NCI-H1092 treated with DMSO at 0.1 percent for 48 hours (cell line): ENCODE results near the gene GLRB.
"Not testable (repeated sequence)": the region's sequence is repeated elsewhere in the genome, so short reads cannot be mapped to it uniquely, and the experiment has no call there.

ENCODE experiments used
- DNase-seq: peaks from one replicate; lab custom pipeline; 2025; lab: John Stamatoyannopoulos, UW

GLRB gene

DNA sequence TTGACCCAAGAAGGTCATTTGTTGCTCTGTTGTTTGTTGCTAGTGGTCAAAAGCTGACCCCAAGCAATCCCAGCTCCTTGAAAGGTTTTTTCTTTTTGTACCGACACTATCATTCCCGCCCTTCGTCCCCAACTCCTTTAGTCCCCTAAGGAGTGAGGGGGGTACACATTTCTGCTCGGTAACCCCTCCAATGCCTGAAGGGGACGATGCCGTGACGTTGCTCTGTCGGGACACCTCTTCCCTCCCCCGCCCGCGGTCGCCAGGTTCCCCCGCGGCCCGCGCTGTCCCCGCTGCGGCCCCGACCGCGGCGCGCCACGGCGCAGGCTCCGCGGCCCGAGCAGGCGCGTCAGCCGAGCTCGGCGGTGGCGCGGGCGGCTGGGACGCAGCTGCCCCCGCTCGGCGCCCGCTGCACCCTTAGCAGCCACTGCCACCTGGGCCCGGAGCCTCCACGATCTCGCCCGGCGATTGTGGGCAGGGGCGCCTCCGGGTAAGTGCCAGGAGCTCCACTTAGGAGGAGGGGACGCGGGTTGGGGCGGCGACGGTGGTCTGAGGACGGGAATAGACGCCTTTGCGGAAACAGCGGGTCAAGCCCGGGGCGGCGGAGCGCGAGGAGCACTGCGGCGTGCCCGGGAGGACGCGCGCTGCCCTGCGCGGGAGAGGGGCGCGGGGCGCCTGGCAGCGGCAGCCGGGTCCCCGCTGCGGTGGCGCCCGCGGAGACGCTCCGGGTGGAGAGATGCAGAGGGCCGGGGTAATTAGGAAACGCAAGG, at the start of gene GLRB:
GLRB (plus strand) TSS at position 340 of the 767 bp plus-strand sequence. CDS start 1,875 bp downstream, outside the sequence.
- DNase-seq, result peak; percentile 55

DNA sequence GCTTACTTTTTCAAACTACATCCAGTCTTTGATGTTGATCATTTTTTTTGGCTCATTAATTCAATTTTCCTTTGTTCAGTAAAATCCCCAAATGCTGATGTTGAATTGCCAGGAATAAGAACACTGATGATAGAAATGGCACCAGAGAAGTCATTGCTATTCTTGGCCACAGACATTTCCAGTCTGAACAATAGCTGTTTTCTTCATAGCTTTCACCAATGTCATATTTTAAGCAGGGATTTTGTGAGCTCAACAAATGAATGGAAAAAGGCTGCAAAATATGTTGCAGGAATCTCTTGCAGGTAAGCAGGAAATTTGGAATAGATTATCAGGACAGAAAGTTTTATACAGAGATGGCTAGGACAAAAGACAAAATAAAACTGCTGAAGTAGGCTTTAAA, 40.5 kb upstream of the GLRB start:
- no peak for DNase-seq

DNA sequence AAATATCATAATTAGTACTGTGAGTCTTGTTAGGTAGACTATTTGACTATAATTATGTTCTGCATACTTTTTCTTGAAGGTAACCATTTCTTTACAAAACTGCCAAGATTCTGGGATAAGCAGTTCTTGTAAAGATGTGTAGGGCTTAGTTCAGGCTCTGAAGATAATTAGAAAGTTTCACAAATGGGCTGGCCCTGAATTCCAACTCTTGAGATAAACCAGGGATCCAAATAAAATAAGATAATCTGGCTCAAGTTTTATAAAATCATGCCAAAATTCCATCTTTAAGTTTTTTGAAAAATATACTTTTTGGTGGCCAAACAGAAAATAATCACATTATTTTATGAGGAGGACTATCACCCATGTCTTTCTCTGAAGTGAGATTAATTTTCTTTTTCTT, 35.5 kb upstream of the GLRB start:
- no peak for DNase-seq

DNA sequence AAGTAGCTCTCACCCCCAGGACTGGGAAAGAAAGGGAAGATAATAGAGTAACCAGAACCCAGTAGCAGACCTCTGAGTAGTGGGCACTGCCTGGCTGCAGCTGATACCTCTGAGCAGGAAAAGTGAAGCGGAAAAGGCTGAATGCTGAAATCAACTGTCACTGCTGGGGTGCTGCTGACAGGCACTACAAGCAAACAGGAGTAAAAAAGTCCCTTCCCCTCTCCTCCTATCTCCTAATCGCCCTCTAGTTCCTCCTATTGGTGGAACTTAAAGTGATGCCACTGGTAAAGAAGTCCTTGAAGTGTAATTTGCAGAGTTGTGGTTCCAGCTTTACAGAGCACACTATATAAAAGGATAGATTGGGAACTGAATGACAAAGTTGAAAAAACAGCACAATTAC, 32.8 kb upstream of the GLRB start:
- no peak for DNase-seq

DNA sequence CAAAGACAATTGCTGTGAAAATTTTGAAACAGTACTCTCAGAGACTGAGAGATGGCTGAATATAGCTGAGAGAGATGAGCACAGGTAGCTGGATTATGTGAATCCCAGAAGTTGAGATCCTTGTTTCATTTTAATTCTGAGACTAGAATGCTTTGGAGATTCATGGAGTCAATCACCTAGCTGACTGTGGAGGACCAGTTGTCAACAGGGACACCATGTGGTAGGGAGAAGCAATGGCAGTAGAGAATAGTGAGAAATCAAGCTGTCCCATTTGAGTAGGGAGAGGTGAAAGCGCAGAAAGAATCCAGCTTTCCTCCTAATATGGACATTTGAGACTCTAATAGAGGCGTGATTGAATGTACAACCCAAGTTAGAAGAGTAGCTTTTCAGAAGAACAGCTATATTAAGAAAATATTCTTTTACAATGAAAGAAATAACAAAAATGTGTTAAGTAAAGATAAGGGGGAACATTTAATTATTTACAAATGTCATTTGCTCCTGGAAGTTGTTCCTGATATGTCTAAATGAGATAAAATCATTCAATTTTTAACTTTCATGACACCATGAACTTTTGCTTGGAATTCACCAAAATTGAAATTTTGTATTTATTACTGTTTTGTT, 30.3 kb upstream of the GLRB start:
- peak; percentile 45 for DNase-seq

DNA sequence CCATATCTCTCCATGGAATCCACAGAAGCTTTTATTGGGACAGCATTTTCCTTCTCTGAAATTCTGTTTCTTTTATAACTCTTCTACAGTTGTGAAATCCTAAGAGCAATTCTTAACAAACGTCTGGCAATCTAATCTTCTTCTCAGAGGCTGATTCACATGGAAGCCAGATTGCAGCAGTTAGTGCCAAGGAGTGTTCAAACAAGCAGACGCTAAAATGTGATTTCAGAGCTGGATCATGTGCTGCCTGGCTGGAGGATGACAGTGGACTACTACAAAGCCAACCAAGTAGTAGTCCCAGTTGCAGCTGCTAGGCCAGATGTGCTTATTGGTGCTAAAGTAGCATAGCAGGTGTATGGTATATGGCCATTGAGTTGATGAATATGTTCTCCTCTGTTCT, 27.7 kb upstream of the GLRB start:
- DNase-seq, result no peak

DNA sequence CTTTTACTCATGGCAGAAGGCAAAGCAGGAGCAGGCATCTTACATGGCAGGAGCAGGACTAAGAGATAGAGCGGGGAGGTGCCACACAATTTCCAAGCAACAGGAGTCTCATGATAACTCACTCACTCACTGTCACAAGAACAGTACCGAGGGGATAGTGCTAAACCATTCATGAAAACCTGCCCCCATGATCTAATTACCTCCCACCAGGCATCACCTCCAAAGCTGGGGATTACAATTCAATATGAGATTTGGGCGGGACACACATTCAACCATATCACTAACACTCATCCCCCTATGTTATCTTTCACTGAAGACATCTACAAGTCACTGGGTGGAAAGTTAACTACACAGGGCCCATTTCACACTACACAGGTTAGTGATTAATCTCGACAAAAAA, 25.4 kb upstream of the GLRB start:
- DNase-seq, result no peak

DNA sequence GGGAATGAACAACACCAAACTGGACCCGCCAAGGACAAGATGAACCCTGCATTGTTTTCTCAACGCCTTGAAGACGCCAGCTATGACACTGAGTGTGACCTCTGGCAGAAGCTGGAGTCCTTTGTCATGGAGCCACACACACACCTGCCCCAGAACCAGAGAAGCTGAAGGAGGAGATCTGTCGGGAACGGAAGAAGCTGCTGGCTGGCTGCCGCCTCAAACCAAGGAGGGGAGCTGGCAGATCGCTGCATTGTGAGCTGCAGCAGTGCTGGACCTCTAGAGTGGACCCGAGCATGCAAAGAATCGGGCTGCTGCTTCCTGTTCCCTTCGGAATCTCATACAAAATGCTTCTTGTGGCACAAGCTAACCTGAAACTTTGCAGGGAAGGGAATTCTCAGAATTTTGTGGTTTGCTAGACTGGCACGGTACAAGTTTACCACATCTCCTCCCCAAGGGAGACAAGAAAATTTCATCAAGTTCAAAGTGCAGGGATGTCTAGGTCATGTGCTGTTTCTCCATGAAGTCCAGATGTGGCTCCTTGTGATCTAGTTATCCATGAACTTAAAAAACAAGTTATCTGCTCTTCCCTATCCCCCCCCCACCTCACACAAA, 23.4 kb upstream of the GLRB start:
- DNase-seq, result no peak

DNA sequence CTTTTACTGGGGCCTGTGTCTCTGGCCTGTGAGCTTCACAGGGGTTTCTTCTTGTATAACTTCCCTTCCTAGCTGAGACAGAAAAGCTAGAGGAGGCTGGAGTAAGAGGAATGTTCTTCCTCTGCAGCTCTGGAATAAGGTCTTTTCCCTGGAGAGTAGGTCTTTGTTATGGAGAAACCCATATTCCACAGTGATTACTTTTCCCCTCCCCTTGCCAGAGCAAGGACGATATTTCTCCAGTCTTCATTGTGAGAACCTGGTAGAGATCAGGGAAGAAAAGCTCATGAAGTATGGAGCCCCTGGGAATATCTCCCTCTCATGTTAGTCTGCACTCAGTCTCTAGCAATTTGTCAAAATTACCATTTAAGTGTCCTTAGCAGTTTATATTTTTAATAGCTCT, 18.7 kb upstream of the GLRB start:
- no peak for DNase-seq

DNA sequence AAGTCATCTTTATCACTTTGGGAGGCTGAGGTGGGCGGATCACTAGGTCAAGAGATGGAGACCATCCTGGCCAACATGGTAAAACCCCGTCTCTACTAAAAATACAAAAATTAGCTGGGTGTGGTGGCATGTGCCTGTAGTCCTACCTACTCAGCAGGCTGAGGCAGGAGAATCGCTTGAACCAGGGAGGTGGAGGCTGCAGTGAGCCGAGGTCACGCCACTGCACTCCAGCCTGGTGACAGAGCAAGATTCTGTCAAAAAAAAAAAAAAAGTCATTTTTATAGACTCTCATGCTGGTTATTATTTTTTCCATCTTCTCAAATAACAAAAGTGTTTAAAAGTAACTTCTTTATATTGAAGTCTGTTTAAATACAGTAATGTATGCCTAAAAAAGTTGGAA, 17.1 kb upstream of the GLRB start:
- not testable (repeated sequence) for DNase-seq

DNA sequence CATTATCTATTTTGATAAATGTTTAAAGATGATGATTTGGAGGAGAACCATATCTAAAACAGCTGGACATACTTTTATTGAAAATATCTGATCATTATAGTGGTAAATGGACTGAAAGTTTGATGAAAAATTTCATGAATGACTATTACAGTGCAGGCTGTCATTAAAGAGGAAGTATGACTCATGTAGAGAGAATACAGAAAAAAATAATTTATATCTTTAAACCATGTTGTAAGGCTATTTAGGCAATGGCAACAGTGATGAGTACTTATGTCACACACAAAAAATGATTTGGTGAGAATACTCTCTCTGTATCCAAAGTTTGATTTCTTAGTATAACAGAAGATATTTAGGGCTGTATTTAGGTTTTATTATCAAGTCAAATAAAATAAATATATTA, 3.9 kb upstream of the GLRB start:
- DNase-seq, result no peak

DNA sequence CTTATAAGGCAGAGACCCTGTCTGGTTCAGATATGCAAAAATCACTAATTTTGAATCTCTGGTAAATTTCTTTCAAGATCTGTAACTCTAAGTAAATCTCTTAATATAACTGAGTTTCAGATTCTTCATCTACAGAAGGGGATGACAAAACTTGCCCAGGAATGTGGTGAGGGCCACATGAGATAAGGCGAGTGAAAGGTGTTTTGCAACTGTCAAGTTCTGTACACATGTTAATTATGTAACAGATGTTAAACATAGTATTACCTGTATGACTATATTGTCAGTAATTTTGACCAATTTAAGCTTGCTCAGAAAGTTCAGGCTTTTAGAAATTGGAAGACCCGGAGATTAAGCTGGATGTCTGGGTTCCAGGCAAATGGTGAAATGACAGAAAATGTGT, 549 bp upstream of the GLRB start:
- DNase-seq, result no peak

DNA sequence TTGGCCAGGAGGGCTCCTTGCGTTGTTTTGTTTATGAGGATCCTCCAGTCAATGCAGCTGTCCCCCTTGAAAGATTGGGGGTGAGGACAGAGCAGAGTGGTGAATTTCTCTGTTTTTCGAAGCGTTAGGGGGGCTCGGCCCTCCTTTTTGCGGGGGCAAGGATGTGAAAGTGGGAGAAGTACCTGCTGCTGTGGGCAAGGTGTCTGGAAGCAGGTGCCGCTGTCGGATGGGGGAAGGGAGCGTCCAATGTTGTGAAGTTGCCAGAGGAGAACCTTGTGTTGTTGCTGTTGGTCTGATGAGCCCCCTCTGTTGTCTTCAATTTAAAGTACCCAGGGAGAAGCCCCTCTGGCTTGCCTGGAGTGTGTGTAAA, 613 bp downstream of the GLRB start:
- peak; percentile 55 for DNase-seq

DNA sequence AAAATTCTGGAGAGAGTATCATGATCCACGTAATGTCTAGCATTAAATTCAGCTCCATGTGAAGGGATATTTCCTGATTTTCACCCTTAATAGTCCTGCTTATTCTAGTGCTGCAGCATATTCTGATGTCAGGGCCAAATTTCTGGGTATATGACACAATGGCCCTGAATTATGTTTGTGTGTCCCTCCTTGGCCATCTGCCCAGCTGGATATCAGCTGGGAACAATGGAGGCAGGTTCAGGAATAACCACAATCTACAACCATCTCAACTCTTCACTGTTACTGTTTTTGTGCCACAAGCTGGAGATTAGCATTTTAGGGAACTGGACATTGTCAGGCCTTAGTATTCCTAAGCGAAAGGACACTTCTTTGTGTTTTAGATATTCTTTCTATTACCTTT, 3.5 kb downstream of the GLRB start:
- no peak for DNase-seq

DNA sequence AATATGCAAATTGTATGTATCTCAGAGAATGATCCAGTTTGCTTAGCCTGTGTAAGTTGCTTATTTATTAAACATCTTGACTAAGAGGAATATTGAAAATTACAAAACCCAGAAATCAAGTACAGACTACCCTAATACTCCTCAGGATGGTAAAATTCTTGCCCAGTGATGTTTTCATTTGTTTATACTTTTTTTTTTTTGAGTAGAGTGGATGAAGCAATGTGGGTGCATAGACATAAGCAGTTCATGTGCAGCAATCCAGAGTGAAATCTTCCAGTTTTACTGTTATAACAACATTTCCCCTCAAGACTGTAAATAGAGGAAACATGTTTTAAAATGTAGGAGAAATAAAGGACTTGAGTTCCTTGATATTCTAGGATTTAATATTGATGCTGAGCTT, 4.7 kb downstream of the GLRB start:
- no peak for DNase-seq

DNA sequence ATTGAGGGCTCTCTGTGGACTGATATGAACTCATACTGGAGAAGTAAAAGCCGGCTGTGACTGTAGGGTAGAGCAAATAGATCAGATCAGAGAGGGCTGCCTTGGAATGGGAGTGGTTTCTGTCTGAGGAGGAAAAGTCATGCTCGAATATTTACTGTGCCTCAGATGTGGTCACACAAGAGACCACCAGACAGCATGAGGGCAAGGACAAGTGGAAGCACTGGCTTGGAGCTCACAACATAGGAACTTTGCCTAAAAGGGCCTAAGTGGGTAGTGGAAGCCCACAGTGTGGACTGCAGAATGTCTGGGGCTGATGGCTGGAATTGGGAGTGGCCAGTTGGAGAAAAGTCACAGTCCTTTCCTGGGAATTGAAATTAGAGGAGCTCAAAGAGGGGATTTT, 19.8 kb downstream of the GLRB start:
- no peak for DNase-seq

DNA sequence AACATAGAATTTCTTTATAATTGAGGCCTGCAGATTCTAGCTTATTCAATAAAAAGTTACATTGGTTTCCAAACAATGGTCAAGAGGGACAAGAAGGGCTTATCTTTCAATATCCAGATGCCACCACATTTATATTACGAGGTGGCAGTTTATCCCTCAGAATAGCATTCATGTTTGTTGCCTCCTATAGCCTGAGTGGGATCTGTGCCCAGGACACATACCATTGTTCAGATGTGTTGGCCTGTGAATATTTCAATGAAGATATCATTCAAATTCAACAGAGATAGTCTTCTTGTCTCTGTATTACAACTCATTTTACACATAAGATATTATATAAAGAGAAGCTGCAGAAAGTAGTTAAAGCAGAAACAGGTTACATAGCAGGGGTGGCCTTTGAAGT, 20.5 kb downstream of the GLRB start:
- no peak for DNase-seq

DNA sequence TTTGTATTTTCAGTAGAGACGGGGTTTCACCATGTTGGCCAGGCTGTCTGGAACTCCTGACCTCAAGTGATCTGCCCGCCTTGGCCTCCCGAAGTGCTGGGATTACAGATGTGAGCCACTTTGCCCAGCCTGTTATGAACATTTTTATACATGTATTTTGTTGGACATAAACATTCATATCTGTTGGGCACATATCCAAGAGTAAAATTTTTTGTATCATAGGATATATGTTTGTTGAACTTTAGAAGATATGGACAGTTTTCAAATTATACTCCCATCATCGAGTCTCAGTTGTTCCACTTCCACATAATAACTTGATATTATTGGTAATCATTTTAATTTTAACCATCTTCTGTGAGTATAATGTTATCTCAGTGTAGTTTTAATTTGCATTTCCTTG, 23.6 kb downstream of the GLRB start:
- DNase-seq, result no peak

DNA sequence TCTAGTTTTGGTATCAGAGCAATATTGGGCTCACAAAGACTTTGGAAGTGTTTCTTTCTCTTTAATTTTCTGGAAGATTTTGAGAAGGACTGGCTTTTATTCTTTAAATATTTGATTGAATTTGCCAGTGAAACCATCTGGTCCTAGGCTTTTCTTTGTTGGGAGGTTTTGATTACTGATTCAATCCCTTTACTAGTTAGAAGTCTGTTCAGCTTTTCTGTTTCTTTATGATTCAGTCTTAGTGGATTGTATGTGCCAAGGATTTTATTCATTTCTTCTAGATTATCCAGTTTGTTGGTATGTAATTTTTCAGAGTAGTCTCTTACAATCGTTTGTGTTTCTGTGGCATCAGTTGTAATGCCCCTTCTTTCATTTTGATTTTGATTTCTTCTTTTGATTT, 28.6 kb downstream of the GLRB start:
- no peak for DNase-seq

DNA sequence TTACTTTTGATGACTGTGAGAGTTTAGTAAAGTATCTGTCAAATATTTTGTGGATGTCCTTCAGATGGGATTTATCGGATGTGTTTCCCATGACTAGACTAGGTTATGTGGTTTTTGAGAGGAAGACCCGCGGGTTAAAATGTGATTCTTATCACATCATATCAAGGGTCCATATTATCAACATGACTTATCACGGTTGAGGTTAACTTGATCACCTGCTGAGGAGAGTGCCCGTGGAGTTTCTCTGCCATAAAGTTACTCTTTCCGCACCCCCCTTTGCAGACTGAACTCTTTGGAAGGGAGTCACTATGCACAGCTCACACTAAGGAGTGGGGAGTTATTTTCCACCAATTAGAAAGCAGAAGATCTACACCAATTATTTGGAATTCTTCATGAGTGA, 38.7 kb downstream of the GLRB start:
- DNase-seq, result no peak

DNA sequence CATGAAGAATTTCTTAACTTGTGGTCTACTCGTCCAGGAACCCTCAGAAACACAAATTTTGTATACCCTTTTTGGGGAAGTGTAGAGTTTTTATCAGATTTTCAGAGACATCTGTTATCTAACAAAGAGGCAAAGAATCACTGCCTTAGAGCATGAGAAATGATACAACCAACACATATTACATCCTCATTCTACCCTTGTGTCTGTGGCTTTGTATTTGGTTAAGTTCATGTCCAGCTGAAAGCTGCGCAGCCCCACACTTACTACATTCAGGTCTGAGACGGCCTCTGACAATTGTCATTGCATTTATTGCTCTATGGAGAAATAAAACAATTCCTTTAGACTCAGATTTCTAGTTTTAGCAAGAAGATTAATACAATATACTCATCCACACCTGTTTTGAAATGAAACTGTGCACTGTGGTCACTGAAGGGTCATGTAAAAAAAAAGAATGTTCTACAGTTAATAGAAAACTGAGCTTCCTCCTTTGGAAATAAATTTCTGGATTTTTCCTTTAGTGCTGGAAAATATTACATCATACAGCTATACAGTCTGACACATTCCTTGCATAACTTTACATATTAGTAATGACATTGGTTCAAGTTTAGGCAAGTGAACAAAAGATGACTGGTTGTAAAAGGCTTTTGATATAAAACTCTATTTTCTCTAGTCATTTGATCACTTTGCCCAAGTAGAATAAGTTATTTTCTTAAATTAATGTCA, 39.8 kb downstream of the GLRB start:
- no peak for DNase-seq

DNA sequence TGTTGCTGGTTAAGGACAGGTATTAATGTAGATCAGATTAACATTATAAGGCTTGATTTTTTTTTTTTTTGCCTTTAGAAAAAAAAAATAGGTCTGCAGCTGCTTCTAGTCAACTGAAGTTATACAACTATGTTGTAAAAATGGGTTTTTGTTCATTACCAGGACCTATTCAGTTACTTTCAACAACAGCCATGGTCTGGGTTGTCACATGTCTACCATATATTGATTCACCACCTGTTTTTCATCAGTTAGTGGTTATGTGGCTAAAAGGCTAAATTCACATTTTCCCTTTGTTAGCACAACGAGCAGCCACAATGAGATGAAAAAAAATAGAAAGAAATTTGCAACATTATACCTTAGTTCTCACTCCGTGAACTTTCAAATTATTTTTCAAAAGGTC, 45.5 kb downstream of the GLRB start:
- DNase-seq, result no peak

DNA sequence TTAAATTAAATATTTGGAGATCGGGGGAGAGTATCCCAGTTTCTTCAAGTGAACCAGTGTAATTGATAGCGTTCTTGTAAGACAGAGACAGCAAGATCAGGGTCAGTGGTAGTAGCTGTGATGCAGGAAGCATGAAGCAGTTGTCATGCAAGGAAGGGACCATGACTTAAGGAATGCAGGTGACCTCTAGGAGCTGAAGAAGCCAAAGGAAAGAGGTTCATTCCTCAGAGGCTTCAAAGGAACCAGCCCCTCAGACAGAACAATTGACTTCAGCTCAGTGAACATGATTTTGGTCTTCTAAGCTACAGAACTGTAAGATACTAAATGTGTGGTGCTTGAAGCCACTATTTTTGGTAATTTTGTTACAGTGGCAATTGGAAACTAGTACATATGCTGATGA, 51.6 kb downstream of the GLRB start:
- DNase-seq, result no peak
